Stimulated activated CD4-positive, alpha-beta T cell treated with anti-CD3 and anti-CD28 coated beads, TNF-alpha, amount 100 ng/mL, for 4 hours (primary cell): ENCODE results near the gene OR1F1.
"Not testable (repeated sequence)": the region's sequence is repeated elsewhere in the genome, so short reads cannot be mapped to it uniquely, and the experiment has no call there.

Experiments used
- DNase-seq, 3 experiments: peaks; one replicate each; pipeline ENCODE4 v3.0.0-alpha.2; 2020; ENCODE audit warnings: low read depth in 3 of 3

OR1F1 gene

GRCh38 chr16:3198334-3199072 lies 10.5 kb downstream of the OR1F1 start:
- DNase-seq = no peak

DNA sequence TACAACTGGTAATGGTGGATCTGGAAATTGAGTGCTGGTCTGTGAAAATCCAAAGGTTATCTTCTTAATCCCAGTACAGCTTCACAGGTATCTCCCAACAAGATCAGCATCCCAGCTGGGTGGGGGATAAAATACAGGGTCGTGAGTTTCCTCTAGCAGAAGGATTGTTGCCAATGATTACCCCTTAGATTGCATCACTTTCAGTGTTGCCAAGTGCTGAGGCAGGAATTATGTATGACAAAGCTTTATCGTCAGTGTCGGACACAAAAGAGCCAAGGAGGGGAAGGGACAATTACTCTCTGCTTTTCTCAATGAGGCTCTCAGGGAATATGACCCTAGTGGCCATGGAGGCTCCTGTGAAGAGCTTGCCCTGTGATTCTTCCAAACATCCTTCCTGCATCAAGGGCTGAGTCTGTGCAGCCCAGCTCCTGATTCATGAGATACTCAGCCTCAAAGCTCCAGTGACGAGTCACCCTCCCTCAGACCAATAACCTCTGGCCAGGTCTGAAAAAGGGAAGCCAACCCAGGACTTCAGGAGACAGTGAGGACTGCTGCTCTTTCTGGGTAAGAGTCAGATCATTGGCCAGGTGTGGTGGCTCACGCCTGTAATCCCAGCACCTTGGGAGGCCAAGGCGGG lies 15.0 kb downstream of the OR1F1 start:
- DNase-seq = no peak

DNA sequence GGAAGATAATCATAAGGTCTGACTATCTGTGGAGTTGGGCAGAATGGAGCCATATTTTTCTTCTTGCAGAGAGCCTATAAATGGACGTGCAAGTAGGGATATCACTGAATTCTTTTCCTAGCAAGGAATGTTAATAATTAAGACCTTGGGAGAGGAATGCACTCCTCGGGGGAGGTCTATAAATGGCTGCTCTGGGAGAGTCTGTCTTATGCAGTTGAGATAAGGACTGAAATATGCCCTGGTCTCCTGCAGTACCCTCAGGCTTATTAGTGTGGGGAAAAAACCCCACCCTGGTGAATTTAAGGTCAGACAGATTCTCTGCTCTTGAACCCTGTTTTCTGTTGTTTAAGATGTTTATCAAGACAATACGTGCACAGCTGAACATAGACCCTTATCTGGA lies 17.9 kb downstream of the OR1F1 start:
- DNase-seq = not testable (repeated sequence)

- no peak for DNase-seq
Observed at GRCh38 chr16:3207086-3207953, 19.3 kb downstream of the OR1F1 start.

DNA sequence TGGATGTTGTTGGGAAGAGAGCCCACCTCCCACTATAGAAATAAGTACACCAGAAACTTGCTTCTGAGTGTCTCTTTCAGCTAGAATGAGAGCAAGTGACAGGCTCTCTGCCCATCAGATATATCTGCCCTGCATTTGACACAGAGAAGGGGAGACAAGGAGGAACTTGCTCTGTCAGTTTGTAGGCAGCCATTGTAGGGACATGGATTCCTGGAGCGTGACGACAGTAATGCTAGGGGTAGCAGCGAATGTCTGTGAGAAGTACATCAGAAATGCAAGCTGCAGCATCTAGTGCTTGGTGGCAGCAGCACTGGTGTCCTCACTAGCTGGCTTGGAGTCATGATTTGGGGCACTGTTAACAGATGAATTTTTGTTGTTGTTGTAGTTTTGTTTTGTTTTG lies 24.0 kb downstream of the OR1F1 start:
- DNase-seq = no peak

DNA sequence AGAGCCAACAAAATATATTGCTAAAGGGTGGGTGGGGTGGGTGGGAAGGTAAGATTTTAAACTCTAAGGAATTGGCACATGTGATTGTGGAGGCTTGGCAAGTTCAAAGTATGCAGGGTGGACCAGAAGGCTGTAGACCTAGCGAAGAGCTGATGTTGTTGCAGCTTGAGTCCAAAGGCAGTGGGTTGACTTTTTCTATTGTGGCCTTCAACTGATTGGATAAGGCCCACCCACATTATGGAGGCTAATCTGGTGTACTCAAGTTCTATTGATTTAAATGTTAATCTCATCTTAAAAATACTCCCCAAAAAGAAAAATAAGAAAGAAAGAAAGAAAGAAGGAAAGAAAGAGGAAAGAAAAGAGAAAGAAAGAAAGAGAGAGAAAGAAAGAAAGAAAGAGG lies 24.6 kb downstream of the OR1F1 start:
- no peak for DNase-seq

- no peak for DNase-seq
Observed at GRCh38 chr16:3214904-3215600, 27.0 kb downstream of the OR1F1 start.

- no peak for DNase-seq
Observed at GRCh38 chr16:3215601-3216262, 27.7 kb downstream of the OR1F1 start.

GRCh38 chr16:3216263-3216640 lies 28.2 kb downstream of the OR1F1 start:
- no peak for DNase-seq

DNA sequence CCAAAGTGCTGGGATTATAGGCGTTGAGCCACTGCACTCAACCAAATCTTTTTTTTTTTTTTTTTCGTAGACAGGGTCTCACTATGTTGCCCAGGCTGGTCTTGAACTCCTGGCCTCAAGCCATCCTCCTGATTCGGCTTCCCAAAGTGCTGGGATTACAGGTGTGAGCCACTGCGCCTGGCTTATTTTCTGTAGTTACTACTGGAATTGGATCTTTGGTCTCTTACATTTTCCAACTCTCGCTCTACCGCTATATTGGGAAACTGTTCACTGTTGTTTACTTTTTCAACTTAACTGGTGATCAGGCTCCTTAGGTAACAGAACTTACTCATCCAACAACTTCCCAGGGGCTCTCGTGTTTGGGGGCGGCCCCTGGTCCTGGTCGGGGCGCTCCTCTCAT lies 32.8 kb downstream of the OR1F1 start:
- DNase-seq = no peak

GRCh38 chr16:3223913-3224515 lies 36.0 kb downstream of the OR1F1 start:
- no peak for DNase-seq

GRCh38 chr16:3234543-3234856 lies 46.5 kb downstream of the OR1F1 start:
- no peak for DNase-seq

DNA sequence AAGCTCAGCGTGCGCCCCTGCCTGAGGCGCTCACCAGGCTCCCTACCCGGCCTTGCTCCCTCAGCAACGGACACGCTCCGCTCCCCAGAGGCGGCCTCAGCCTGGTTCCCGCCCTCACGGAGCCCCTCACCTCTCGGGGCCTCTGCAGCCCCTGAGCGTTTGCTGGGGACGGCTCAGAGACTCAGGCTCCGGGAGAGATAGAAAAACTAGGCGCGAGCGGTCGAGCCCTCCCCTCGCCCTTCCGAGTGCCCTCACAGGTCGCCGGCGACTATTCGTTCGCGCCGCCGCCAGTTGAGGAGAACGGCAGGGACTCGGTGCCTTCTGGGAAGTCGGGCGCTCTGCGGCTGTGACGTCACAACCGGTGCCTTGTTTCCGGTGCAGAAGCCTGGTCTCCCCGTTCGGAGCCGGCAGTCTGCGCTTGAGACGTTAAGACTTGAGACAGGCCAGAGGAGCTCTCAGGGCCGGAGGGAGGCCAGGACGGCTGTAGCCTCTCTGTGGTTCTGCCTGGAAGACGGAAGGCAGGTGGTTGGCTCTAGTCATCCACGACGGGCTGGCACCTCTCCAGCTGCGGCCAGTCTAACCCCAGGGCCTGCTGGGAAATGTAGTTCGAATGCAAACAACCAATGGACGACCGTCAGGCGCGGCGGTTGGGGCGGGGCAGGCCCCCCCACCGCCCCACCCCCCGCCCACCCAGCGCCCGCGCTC lies 47.0 kb downstream of the OR1F1 start, which contains the start of gene ZNF200:
Gene ZNF200, minus strand, starts transcription at position 302 of the 705 bp plus-strand sequence. CDS start 1,403 bp downstream, outside the sequence.
- DNase-seq = peak; percentile 85 to 86 (median 85)

DNA sequence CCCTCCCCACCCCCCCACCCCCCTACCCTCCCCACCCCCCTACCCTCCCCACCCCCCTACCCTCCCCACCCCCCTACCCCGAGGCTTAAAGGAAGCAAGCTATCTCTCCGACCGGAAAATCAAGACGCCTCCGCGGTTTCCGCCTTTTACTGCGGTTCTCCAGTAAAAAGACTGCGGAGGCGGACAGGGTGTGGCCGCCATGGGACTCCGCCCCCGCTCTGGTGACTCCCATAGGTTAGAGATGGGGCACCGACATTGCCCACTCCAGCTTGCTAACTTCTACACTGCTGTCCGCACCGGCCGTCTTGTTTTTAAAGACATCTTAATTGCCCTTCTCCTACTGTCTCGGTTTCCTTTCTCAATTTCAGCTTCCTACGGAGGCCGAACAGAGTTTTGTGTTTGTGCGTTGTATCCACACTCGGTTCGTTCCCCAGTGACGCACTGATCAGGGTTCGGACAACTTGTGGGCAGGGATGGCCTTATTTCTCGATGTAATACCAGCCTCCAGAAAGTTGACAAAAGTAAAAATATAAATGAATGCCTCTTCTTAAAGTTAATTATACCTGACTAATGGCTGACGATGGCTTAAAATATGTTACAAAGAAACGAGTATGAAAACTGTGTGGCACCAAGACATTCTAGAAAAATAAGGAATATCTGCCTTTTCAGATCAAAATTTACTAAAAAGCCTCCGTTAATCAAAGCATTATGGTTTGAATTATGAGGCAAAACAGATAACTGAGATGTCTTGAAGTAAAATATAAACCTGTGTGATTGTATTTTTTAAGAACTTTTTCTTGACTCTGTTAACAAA lies 48.1 kb downstream of the OR1F1 start:
- DNase-seq = peak in 1 of 3 experiments; percentile 25

- no peak for DNase-seq
Observed at GRCh38 chr16:3241761-3242160, 53.8 kb downstream of the OR1F1 start.

GRCh38 chr16:3242709-3243108 lies 54.7 kb downstream of the OR1F1 start:
- no peak for DNase-seq

GRCh38 chr16:3243882-3244281 lies 55.9 kb downstream of the OR1F1 start:
- no peak for DNase-seq

- DNase-seq = no peak
Observed at GRCh38 chr16:3246002-3246401, 58.0 kb downstream of the OR1F1 start.

DNA sequence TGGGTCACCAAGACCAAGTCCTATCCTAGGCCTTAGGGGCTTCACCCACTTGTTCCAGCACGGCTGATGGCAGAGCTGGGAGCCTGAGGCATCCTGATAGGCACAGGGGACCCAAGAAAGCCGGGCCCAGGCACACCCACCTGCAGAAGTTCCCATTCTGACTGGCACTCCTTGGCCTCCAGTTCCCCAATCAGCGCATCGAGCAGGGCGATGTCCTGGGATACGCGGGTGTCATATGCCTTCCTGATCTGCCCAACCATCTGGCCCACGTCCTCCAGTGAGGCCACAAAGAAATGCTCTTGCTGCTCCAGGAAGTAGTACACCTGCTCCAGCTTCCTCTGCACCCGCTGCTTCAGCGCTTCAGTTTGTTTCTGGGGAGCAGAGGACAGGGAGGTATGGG lies 58.9 kb downstream of the OR1F1 start:
- DNase-seq = no peak

DNA sequence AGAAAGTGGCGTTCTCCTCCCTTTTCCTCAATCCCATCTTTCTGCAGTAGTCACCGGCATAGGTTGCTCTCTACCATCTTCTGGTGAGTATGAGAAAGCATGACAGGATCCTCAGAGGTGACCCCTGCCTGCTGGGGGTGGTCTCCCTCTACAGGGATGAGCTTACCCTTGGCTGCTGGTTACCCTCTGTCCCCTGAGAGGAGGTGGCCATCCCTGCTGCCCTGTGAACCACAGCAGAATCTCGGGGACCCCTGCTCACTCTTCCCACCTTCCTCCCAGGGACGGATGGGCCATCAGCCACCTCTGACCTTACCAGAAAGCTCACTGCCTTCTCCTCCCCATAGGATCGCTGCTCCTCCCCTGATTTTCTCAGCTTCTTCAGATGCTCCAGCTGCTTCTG lies 60.6 kb downstream of the OR1F1 start:
- DNase-seq = no peak
